ENCODE data around the gene CLDN14. TPM values are rescaled to one million over a fixed set of nuclear protein-coding genes. Genes with fewer than 3 reads are reported as not detected.
"Not testable (repeated sequence)": the region's sequence is repeated elsewhere in the genome, so short reads cannot be mapped to it uniquely, and the experiment has no call there.

Gene CLDN14
- total and polyA plus RNA-seq, 9 donors, result 0.15 TPM; not detected in 8

DNA sequence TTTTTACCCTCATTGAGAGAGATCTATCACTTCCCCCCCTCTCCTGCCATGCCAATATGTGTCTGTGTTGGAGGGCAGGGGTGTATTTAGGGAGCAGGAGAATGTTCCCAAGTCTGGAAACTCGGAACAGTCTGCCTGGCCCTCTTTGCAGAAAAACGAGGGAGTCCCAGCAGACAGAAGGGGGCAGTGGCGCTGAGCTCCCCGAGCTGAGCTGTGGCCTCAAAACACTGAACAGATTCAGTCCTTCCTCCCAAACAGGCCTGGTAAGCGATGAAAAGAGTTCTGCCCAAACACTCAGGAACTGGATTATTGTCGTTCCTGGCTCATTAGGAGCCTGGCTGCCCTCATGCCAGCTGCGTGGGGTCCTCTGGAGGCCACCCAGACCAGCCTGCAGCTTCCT, 981 bp downstream of the CLDN14 start:
- intact Hi-C loops (cut with DNase I), result no loop called here
- peaks cover 3% of the 10 kb centered on the region for H3K4me1 ChIP-seq (ENCODE audit: insufficient read depth)
- no peaks in the 10 kb centered on the region for H3K36me3 ChIP-seq
- H3K27me3 ChIP-seq, result no peaks in the 10 kb centered on the region
- DNase-seq, result no peak
- 62 to 75% (median 63%) methylated on average over 7 of the region's 7 CpGs for WGBS, 3 donors
- H3K4me3 ChIP-seq, result no peak overlapping the region
- TF ChIP-seq, protein P1, sequence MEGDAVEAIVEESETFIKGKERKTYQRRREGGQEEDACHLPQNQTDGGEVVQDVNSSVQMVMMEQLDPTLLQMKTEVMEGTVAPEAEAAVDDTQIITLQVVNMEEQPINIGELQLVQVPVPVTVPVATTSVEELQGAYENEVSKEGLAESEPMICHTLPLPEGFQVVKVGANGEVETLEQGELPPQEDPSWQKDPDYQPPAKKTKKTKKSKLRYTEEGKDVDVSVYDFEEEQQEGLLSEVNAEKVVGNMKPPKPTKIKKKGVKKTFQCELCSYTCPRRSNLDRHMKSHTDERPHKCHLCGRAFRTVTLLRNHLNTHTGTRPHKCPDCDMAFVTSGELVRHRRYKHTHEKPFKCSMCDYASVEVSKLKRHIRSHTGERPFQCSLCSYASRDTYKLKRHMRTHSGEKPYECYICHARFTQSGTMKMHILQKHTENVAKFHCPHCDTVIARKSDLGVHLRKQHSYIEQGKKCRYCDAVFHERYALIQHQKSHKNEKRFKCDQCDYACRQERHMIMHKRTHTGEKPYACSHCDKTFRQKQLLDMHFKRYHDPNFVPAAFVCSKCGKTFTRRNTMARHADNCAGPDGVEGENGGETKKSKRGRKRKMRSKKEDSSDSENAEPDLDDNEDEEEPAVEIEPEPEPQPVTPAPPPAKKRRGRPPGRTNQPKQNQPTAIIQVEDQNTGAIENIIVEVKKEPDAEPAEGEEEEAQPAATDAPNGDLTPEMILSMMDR (IDR thresholded peaks at IDR 0.05), result no peak
- TF ChIP-seq EP300 (IDR thresholded peaks at IDR 0.05), result no peak
- no peak for TF ChIP-seq POLR2A (IDR thresholded peaks at IDR 0.05)
- H3K27ac ChIP-seq, result no peak overlapping the region
- H3K9me3 ChIP-seq, result no peaks in the 10 kb centered on the region

DNA sequence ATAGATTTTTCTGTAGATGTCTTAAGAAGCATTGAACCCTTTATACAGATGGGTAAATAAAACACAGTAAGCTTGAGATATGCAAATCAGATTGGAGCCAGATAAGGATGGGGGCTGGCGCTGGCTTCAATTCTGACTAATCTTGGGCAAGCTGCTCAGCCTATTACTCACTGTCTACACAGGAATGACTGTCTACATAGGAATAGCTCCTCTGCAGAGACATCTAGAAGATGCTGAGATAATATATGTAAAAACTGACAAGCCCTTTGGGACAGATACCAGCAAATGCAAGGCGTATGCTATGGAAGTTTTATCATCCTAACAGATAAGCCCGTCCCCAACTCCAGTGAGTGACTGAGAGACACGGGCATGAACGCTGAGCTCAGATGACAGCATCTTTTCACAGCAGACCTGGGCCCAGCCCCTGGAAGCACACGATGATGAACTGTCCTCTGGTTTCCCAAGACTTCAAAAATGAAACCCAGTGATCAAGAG, 1.7 kb downstream of the CLDN14 start:
- Histone ChIP-seq H3K36me3 (no peaks in the 10 kb centered on the region), H3K9me3 (no peaks in the 10 kb centered on the region), H3K4me1 (ENCODE audit: insufficient read depth) (peaks cover 3% of the 10 kb centered on the region), H3K4me3 (no peak overlapping the region), H3K27ac (no peak overlapping the region), H3K27me3 (no peaks in the 10 kb centered on the region)
- intact Hi-C loops (cut with DNase I), result no loop called here
- WGBS, 3 donors, result 73 to 82% (median 80%) methylated on average over 6 of the region's 6 CpGs
- TF ChIP-seq, protein P1 (IDR thresholded peaks at IDR 0.05), result no peak
- TF ChIP-seq EP300 (IDR thresholded peaks at IDR 0.05) (no peak), POLR2A (IDR thresholded peaks at IDR 0.05) (no peak)
- DNase-seq, result no peak

DNA sequence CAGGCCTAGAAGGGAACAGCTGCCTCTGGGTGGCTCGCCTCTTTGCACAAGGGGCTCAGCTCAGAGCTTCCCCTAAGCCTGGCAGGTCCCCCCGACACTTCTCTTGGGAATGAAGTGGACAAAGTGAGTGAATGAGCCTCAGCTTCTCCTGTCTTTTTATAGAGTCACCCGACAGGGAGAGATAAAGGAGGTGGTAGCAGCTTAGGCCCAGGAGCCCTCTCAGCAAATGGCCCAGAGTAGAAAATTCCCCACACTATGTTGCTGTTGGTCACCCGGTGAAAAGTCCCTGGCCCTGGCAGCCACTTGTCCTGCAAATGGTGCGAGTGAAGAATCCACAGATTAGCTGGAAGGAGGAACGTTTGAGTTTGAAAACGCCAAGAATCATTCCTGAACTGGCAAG, 2.4 kb downstream of the CLDN14 start:
- Histone ChIP-seq H3K9me3 (no peaks in the 10 kb centered on the region), H3K4me3 (no peak overlapping the region), H3K27ac (no peak overlapping the region), H3K36me3 (no peaks in the 10 kb centered on the region), H3K27me3 (no peaks in the 10 kb centered on the region), H3K4me1 (ENCODE audit: insufficient read depth) (peaks cover 3% of the 10 kb centered on the region)
- TF ChIP-seq POLR2A (IDR thresholded peaks at IDR 0.05) (no peak), EP300 (IDR thresholded peaks at IDR 0.05) (no peak)
- TF ChIP-seq, protein P1 (IDR thresholded peaks at IDR 0.05), result no peak
- intact Hi-C loops (cut with DNase I), result no loop called here
- DNase-seq, result no peak
- WGBS, 3 donors, result 78 to 80% (median 80%) methylated on average over 7 of the region's 7 CpGs

DNA sequence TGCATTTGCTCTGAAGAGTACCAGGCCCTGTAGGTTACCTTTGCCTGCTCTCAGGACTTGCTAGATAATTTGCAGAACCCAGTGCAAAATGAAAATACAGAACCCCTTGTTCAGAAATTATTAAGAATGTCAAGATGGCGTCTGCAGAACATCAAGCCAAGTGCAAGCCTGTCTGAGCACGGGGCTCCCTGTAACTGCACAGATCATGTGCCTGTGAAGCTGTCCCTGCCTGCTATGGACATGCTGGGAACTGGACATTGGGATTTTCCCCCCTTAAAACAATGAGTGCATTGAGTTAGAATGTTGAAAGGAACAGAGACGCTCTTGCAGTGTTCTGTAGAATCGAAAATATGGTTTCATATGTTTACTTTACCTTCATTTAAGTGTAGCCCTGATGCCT, 2.9 kb downstream of the CLDN14 start:
- TF ChIP-seq POLR2A (IDR thresholded peaks at IDR 0.05) (no peak), EP300 (IDR thresholded peaks at IDR 0.05) (no peak)
- TF ChIP-seq, protein P1 (IDR thresholded peaks at IDR 0.05), result no peak
- Histone ChIP-seq H3K36me3 (no peaks in the 10 kb centered on the region), H3K27ac (no peak overlapping the region), H3K4me3 (no peak overlapping the region), H3K9me3 (no peaks in the 10 kb centered on the region), H3K27me3 (no peaks in the 10 kb centered on the region), H3K4me1 (ENCODE audit: insufficient read depth) (peaks cover 3% of the 10 kb centered on the region)
- DNase-seq, result no peak
- intact Hi-C loops (cut with DNase I), result no loop called here
- 87 to 94% (median 87%) methylated on average over 4 of the region's 4 CpGs for WGBS, 3 donors

DNA sequence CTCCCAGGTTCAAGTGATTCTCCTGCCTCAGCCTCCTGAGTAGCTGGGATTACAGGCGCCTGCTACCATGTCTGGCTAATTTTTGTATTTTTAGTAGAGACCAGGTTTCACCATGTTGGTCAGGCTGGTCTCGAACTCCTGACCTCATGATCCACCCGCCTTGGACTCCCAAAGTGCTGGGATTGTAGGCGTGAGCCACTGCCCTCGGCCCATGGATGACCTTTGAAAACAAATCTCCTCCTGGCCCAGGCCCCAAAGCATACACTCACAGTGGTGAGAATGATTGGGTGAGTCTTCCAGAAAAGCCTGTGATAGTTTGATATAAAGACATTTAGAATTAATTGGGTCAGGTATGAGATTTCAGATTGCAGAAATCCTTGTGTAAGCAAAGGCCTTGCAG, 3.4 kb downstream of the CLDN14 start:
- H3K9me3 ChIP-seq; H3K27ac ChIP-seq; intact Hi-C loops (cut with DNase I); H3K27me3 ChIP-seq; H3K4me1 ChIP-seq (ENCODE audit: insufficient read depth); DNase-seq; H3K4me3 ChIP-seq; H3K36me3 ChIP-seq: not testable (repeated sequence)
- WGBS, 3 donors, result 87 to 95% (median 91%) methylated on average over 5 of the region's 5 CpGs
